Measurements from ENCODE around the gene LIPH.

The LIPH gene

DNA sequence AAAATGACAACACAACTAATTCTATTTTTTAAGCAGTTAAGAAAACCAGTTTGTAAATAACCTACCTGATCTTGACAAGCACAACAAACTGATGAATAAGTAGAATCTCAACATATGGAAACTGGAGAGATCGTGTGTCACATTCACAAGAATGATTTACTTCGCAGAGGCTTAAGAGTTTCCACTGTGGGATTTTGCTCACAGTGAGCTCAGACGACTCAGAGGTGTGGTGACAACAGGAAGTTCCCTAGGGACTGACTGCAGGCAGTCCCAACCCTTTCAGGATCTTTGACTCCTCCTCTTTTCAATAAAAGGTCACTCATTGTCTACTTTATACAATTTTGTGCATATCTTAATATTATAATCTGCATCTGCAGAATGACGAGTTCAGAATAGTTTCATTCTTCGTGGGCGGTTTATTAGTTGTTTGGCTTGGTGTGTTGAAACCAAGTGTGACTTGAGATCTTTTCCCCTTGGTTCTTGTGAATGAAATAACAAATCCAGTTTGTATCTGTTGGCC, at the start of gene LIPH:
Gene LIPH (minus strand): TSS at position 231 of the 520 bp plus-strand sequence. CDS start 117 bp downstream, at position 114.
- Histone ChIP-seq H3K9me3 (ENCODE audit: insufficient read depth, low read length) (no peaks in the 10 kb centered on the region), H3K9ac (ENCODE audit: low read length) (peak within 1 kb of the TSS; percentile 10; the same call in 1 of the 2 replicates), H3K4me3 (ENCODE audit: low read length) (peak within 1 kb of the TSS; percentile 61), H3K36me3 (replicated peaks; ENCODE audit: low read depth, low read length) (no peaks in the 10 kb centered on the region), H3K27ac (ENCODE audit: low read length) (no peak within 1 kb of the TSS), H3K4me2 (ENCODE audit: low read length) (peak within 1 kb of the TSS; percentile 65), H3K4me1 (ENCODE audit: low read length) (peaks cover 14% of the 10 kb centered on the region), H4K20me1 (ENCODE audit: insufficient read depth, low read length) (no peaks in the 10 kb centered on the region), H2AFZ (ENCODE audit: low read depth, low read length) (peak within 1 kb of the TSS; percentile 94), H3K27me3 (ENCODE audit: low read depth, low read length) (no peaks in the 10 kb centered on the region), H3K79me2 (ENCODE audit: low read length) (no peaks in the 10 kb centered on the region)
- no peak for TF ChIP-seq EZH2phosphoT487 (IDR thresholded peaks at IDR 0.05; ENCODE audit: low read depth)
- TF ChIP-seq, protein P1, sequence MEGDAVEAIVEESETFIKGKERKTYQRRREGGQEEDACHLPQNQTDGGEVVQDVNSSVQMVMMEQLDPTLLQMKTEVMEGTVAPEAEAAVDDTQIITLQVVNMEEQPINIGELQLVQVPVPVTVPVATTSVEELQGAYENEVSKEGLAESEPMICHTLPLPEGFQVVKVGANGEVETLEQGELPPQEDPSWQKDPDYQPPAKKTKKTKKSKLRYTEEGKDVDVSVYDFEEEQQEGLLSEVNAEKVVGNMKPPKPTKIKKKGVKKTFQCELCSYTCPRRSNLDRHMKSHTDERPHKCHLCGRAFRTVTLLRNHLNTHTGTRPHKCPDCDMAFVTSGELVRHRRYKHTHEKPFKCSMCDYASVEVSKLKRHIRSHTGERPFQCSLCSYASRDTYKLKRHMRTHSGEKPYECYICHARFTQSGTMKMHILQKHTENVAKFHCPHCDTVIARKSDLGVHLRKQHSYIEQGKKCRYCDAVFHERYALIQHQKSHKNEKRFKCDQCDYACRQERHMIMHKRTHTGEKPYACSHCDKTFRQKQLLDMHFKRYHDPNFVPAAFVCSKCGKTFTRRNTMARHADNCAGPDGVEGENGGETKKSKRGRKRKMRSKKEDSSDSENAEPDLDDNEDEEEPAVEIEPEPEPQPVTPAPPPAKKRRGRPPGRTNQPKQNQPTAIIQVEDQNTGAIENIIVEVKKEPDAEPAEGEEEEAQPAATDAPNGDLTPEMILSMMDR (IDR thresholded peaks at IDR 0.05; ENCODE audit: low read depth, low read length), result no peak

GRCh38 chr3:185595526-185595925, 43.1 kb upstream of the LIPH start:
- Histone ChIP-seq H3K9me3 (ENCODE audit: insufficient read depth, low read length) (no peaks in the 10 kb centered on the region), H3K36me3 (replicated peaks; ENCODE audit: low read depth, low read length) (peaks cover 9% of the 10 kb centered on the region), H3K27me3 (ENCODE audit: low read depth, low read length) (no peaks in the 10 kb centered on the region), H3K4me1 (ENCODE audit: low read length) (peaks cover 18% of the 10 kb centered on the region), H3K79me2 (ENCODE audit: low read length) (no peaks in the 10 kb centered on the region), H3K27ac (ENCODE audit: low read length) (peak overlapping the region; percentile 77), H4K20me1 (ENCODE audit: insufficient read depth, low read length) (no peaks in the 10 kb centered on the region), H2AFZ (ENCODE audit: low read depth, low read length) (no peak overlapping the region), H3K4me2 (ENCODE audit: low read length) (peak overlapping the region; percentile 65), H3K9ac (ENCODE audit: low read length) (peak overlapping the region; percentile 27; the same call in 1 of the 2 replicates), H3K4me3 (ENCODE audit: low read length) (peak overlapping the region; percentile 25)
- no peak for TF ChIP-seq EZH2phosphoT487 (IDR thresholded peaks at IDR 0.05; ENCODE audit: low read depth)

GRCh38 chr3:185594073-185594472, 41.7 kb upstream of the LIPH start:
- peaks cover 8% of the 10 kb centered on the region for H3K36me3 ChIP-seq (replicated peaks; ENCODE audit: low read depth, low read length)
- TF ChIP-seq EZH2phosphoT487 (IDR thresholded peaks at IDR 0.05; ENCODE audit: low read depth), result no peak
- TF ChIP-seq, protein P1 (IDR thresholded peaks at IDR 0.05; ENCODE audit: low read depth, low read length), result no peak

DNA sequence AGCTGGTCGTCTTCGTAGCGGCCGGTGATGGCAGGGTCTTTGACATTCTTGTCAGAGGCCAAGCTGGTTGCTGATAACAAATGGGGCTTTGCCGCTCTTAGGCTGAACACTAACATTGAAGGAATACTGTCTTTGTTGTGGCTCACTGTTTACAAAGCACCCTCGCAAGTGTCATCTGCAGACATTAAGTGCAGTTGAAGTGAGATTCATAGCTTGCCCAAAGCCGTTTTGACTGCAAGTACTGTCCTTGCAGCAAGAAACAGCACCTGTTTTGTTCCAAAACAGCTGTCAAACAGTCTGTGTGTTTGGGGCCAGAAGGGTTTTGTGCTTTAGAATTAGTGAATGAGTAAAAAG, 34.3 kb upstream of the LIPH start:
- Histone ChIP-seq H3K4me1 (ENCODE audit: low read length) (peaks cover 12% of the 10 kb centered on the region; the same call in 1 of the 2 replicates), H3K79me2 (ENCODE audit: low read length) (peaks cover 30% of the 10 kb centered on the region), H3K27me3 (ENCODE audit: low read depth, low read length) (no peaks in the 10 kb centered on the region), H3K4me2 (ENCODE audit: low read length) (peak overlapping the region; percentile 94), H3K9me3 (ENCODE audit: insufficient read depth, low read length) (no peaks in the 10 kb centered on the region), H4K20me1 (ENCODE audit: insufficient read depth, low read length) (no peaks in the 10 kb centered on the region), H3K4me3 (ENCODE audit: low read length) (peak overlapping the region; percentile 90), H2AFZ (ENCODE audit: low read depth, low read length) (peak overlapping the region; percentile 6; the same call in 1 of the 2 replicates), H3K27ac (ENCODE audit: low read length) (peak overlapping the region; percentile 41), H3K9ac (ENCODE audit: low read length) (peak overlapping the region; percentile 74), H3K36me3 (replicated peaks; ENCODE audit: low read depth, low read length) (no peaks in the 10 kb centered on the region)
- TF ChIP-seq, protein P1 (IDR thresholded peaks at IDR 0.05; ENCODE audit: low read depth, low read length), result no peak
- TF ChIP-seq EZH2phosphoT487 (IDR thresholded peaks at IDR 0.05; ENCODE audit: low read depth), result no peak

More at GRCh38 chr3:185594073-185594472, 41.7 kb upstream of the LIPH start:
- Histone ChIP-seq H3K27ac (ENCODE audit: low read length) (no peak overlapping the region), H3K27me3 (ENCODE audit: low read depth, low read length) (no peaks in the 10 kb centered on the region), H3K79me2 (ENCODE audit: low read length) (peaks cover 5% of the 10 kb centered on the region; the same call in 1 of the 2 replicates), H4K20me1 (ENCODE audit: insufficient read depth, low read length) (no peaks in the 10 kb centered on the region), H3K9ac (ENCODE audit: low read length) (no peak overlapping the region), H2AFZ (ENCODE audit: low read depth, low read length) (no peak overlapping the region), H3K4me3 (ENCODE audit: low read length) (no peak overlapping the region), H3K4me1 (ENCODE audit: low read length) (peaks cover 18% of the 10 kb centered on the region), H3K4me2 (ENCODE audit: low read length) (no peak overlapping the region), H3K9me3 (ENCODE audit: insufficient read depth, low read length) (no peaks in the 10 kb centered on the region)

Data from OCI-LY3 (cell line).